NAMALWA (cell line): ENCODE data around the gene ZNF835.
A peak's percentile ranks its signal among the peaks of the same experiment; 100 is the strongest.

Experiments
- DNase-seq: peaks from one replicate; pipeline ENCODE4 v3.0.0-alpha.2; 2015; ENCODE audit warnings: low spot score

Gene ZNF835

GRCh38 chr19:56661248-56661647 lies 10.3 kb downstream of the ZNF835 start:
- no peak for DNase-seq

GRCh38 chr19:56660381-56661107 lies 11.0 kb downstream of the ZNF835 start:
- no peak for DNase-seq

DNA sequence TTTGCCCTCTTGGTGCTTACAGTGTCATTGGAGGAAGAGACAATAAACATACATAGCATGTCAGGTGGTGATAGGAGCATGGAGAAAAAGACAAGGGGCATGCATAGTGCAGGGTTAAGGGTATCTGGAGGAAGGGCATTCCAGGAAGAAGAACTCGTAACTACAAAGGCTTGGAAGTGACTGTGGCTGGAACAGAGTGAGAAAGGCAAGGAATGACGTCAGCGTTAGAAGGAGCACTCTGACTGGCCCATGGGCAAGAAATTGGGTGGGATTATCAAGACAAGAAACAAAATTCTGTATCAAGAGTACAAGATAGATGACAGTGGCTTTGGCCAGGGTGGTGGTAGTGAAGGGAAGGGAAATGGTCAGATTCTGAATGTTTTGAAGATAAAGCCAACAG lies 17.4 kb downstream of the ZNF835 start:
- DNase-seq: no peak

DNA sequence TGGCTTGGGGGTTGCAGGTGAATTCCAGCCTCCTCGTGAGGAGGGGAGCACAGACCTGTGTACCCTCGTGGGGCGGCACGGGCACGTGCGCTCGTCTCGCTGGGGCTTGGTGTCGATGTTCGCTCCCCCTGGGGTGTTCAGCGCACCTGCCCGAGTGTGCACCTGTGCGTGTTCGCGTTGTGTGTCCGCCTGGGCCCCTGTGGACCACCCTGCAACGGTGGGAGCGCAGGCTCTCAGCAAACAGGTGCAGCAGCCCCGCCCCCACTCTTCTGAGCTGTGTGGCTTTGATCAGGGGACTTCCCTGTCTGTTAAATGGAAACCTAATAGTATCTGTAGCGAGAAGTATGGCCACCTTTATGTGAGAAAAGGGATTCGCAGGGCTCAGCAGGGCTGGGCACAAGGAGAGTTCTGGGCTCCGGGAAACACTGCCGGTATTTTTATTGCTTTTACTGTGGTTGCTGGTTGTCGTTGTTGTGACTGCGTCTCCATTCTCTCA lies 28.0 kb downstream of the ZNF835 start:
- DNase-seq: no peak

- no peak for DNase-seq
Measured at GRCh38 chr19:56642711-56643459, 28.7 kb downstream of the ZNF835 start, which contains the start of gene SMIM17. Gene SMIM17 (plus strand): TSS chr19:56643159. CDS start chr19:56645668, 2,509 bp downstream.

GRCh38 chr19:56639217-56639616 lies 32.3 kb downstream of the ZNF835 start:
- peak; percentile 30 for DNase-seq

GRCh38 chr19:56637976-56638555 lies 33.5 kb downstream of the ZNF835 start:
- DNase-seq: peak; percentile 54

DNA sequence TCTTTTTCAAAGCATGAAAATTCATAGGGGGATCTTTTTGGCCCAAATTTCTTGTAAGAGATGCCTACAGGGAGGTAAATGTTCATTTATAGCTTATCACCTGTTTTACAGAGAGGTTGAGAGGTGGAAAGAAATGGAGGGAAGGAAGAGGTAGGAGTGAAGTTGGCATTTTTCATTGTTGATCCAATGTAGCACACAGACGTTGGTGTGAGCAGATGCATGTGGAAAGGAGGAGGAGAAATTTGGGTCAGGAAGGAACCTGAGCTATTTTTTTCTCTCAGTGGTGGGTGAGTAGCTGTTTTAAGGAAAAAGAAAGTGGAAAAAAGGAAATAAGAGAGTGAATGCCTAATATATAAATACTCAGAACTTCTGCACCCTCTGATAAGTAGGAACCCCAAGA lies 38.5 kb downstream of the ZNF835 start:
- DNase-seq: no peak

GRCh38 chr19:56625708-56626107 lies 45.8 kb downstream of the ZNF835 start:
- no peak for DNase-seq

DNA sequence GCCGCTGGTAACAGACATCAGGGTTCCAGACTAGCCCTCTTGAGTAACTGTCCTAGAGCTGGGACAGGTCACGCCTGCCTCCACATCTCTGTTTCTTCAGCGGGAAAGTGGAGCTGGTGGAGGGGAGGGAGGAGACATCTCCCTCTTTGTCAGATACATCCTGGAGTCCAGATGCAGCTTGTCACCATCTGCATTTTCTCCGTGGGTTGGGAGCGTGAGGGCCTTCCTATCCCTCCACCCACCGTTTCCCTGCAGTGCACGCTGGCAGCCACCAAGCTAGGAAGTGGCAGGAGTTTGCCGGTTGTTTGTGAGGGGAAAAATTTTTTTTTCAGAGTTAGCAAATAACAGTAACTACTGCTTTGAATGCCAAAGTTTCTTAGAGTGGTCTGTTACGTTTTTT lies 48.6 kb downstream of the ZNF835 start:
- DNase-seq: no peak

DNA sequence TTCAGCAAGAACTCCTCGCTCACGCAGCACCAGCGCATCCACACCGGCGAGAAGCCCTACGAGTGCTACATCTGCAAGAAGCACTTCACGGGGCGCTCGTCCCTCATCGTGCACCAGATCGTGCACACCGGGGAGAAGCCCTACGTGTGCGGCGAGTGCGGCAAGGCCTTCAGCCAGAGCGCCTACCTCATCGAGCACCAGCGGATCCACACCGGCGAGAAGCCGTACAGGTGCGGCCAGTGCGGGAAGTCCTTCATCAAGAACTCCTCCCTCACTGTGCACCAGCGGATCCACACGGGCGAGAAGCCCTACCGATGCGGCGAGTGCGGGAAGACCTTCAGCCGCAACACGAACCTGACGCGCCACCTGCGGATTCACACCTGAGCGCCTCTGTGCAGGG lies 49.2 kb downstream of the ZNF835 start:
- no peak for DNase-seq

GRCh38 chr19:56619121-56619520 lies 52.4 kb downstream of the ZNF835 start:
- no peak for DNase-seq

GRCh38 chr19:56617531-56617930 lies 54.0 kb downstream of the ZNF835 start:
- DNase-seq: no peak

DNA sequence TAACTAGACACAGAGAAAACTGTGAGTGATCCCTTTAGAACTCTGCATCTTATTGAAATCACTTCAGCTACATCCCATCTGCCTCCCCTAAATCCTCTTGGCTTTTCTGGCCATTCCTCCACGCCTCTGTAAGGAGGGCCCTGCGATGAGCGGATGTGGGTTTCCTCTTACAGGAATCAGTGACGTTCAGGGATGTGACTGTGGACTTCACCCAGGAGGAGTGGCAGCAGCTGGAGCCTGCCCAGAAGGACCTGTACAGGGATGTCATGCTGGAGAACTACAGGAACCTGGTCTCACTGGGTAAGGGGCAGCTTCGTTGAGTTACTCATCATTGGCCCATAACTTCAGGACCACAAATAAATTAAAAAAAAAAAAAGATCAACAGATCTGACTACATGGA lies 57.9 kb downstream of the ZNF835 start:
- no peak for DNase-seq

DNA sequence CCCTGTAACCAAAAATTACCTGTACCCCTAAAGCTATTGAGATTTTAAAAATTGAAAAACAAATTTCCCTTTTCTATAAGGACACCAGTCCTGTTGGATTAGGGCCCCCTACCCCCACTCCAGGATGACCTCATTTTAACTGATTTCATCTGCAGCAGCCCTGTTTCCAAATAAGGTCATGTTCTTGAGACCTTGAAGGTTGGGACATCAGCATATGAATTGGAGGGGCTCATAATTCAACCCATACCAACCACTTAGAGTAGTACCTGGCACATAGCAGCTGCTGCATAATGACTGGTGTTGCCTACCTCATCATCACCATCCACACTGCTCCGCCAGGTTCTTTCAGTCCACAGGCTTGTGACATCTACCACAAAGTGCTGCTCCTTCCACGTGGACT lies 58.8 kb downstream of the ZNF835 start:
- no peak for DNase-seq
